Cardiac fibroblast (primary cell): ENCODE measurements around the gene PTPN2.

Experiments
- DNase-seq, 2 donors: peaks; one replicate each; pipeline versions ENCODE4 v3.0.0 to v3.0.0-alpha.2; 2010; ENCODE audit warnings: low read depth in 2 of 2
- H3K4me3 ChIP-seq, 2 donors: replicated peaks in 1 of 2; 1 replicate in 1 of 2; 2 replicates in 1 of 2; pipeline ENCODE4 v1.5.1; 2011; ENCODE audit warnings: low read depth in 2 of 2, low read length in 2 of 2, mild to moderate bottlenecking in 2 of 2, moderate library complexity in 1 of 2
- CTCF ChIP-seq: IDR thresholded peaks from one replicate; pipeline ENCODE4 v1.5.1; 2011; ENCODE audit warnings: low read depth, mild to moderate bottlenecking, low read length, inconsistent platforms

PTPN2 gene

GRCh38 chr18:12747530-12748315 lies 136.3 kb downstream of the PTPN2 start:
- DNase-seq, result no peak
- TF ChIP-seq CTCF, result no peak

GRCh38 chr18:12745095-12745795 lies 138.8 kb downstream of the PTPN2 start:
- no peak for DNase-seq

More at GRCh38 chr18:12747530-12748315, 136.3 kb downstream of the PTPN2 start:
- H3K4me3 ChIP-seq, result no peak overlapping the region

GRCh38 chr18:12744103-12744502 lies 139.9 kb downstream of the PTPN2 start:
- no peak overlapping the region for H3K4me3 ChIP-seq
- peak; percentile 59 for TF ChIP-seq CTCF
- DNase-seq, result peak; percentile 84 to 90

More at GRCh38 chr18:12745095-12745795, 138.8 kb downstream of the PTPN2 start:
- TF ChIP-seq CTCF, result no peak
- no peak overlapping the region for H3K4me3 ChIP-seq

GRCh38 chr18:12742453-12742852 lies 141.6 kb downstream of the PTPN2 start:
- H3K4me3 ChIP-seq, result no peak overlapping the region
- TF ChIP-seq CTCF, result no peak
- peak; percentile 40 to 93 for DNase-seq
